Stimulated activated CD8-positive, alpha-beta memory T cell treated with anti-CD3 and anti-CD28 coated beads, Interleukin-12 subunit alpha, Interleukin-12 subunit beta, amount 100 ng/mL, for 1 hour (primary cell): ENCODE results near the gene OAF.

Experiments
- DNase-seq: peaks from one replicate; pipeline ENCODE4 v3.0.0-alpha.2; 2020; ENCODE audit warnings: low read depth

Gene OAF

GRCh38 chr11:120224361-120224760 lies 13.5 kb downstream of the OAF start:
- DNase-seq: no peak

DNA sequence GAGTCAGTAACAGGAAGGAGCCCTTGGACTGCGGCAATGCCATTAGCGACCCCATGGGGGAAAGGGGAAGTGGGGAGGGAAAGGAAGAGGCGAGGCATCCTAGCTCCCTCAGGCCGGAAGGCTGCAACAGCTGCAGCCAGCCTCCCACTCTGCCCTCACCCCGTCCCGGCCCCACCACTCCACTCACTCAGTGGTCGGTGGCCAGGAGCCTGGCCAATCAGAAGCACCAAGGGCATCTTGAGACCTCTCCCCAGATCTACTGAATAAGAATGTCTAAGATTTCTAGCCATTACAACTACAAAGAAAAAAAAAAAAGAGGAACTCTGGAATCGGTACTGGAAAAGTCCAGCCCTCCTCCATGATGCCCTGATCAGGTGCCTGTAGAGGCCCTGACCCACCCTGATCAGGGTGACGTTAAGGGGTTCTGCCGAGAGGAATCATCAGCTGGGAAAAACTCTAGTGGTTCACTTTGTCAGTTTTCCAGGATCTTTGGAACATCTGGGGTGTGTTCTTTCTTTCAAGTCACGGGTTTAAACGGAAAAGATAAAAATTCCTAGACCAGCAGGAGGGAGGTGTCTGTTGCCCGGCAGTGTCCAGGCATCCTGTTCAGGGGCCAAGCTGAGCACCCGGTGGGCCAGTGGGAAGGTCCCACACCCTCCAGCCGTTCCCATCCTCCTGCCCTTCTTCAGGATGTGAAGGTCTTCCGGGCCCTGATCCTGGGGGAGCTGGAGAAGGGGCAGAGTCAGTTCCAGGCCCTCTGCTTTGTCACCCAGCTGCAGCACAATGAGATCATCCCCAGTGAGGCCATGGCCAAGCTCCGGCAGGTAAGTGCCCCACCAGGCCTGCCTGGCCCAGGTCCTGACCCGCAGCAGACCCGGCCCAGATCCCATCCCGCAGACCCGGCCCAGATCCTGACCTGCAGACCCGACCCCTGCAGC lies 14.4 kb downstream of the OAF start:
- DNase-seq: no peak

- DNase-seq: no peak
Measured at GRCh38 chr11:120226242-120226641, 15.4 kb downstream of the OAF start.

GRCh38 chr11:120226714-120227113 lies 15.9 kb downstream of the OAF start:
- no peak for DNase-seq

- no peak for DNase-seq
Measured at GRCh38 chr11:120227228-120227852, 16.5 kb downstream of the OAF start.

DNA sequence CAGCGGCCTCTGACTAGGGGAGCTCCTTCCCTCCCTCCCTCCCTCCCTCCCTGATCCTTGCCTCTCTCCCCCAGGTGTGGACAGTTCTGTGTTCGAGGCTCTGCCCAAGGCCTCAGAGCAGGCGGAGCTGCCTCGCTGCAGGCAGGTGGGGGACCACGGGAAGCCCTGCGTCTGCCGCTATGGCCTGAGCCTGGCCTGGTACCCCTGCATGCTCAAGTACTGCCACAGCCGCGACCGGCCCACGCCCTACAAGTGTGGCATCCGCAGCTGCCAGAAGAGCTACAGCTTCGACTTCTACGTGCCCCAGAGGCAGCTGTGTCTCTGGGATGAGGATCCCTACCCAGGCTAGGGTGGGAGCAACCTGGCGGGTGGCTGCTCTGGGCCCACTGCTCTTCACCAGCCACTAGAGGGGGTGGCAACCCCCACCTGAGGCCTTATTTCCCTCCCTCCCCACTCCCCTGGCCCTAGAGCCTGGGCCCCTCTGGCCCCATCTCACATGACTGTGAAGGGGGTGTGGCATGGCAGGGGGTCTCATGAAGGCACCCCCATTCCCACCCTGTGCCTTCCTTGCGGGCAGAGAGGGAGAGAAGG lies 18.1 kb downstream of the OAF start:
- DNase-seq: no peak

GRCh38 chr11:120229451-120230424 lies 18.9 kb downstream of the OAF start:
- DNase-seq: no peak

DNA sequence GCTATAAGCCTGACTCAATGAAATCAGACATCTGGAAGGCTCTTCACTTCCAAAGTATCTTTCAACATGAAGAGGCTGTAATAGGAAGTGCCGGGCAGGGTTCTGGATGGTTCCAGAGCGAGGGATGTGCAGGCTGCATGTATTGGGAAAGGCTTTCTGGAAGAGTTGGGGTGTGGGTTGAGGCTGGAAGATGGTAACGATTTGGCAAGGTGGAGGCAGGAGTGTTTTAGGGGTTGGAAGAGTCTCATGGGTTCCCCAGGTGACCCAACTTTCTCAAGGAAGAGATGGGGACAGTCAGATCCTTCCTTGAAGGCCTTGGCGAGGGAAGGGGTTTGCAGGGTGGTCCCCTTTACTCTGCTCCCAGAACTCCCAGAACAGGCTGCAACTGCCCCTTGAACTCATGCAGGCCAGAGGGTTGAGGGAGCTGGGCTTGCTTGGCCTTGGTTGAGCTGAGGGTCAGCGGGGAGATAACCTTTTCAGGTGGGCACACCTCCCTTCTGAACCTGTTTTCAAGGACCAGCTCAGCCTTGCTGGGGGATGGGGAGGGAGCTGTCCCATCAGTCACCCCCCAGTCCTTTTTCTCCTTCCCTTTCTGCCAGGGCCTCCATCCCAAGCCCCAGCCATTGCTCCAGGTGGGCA lies 19.7 kb downstream of the OAF start:
- no peak for DNase-seq

DNA sequence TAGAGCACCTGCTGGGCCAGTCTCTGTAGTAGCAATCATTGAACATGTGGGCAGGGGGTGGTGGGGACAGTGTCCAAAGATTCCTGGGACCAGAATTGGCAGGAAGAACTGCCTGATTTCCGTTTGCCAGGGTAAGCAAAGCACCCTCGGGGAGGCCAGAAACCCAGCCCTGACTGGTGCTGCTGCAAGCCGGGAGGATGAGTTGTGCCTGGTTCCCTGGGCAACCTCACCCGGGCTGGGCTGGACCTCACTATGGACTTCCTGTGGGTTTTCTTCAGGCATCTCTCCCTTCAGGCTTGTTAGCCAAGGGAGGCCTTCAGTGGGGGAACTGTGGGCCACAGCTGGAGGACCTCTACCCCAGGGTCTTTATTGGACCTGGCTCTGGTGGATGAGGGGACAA lies 21.1 kb downstream of the OAF start:
- DNase-seq: no peak

- no peak for DNase-seq
Measured at GRCh38 chr11:120233207-120233803, 22.5 kb downstream of the OAF start.

- DNase-seq: peak; percentile 15
Measured at GRCh38 chr11:120235024-120235628, 24.3 kb downstream of the OAF start.

DNA sequence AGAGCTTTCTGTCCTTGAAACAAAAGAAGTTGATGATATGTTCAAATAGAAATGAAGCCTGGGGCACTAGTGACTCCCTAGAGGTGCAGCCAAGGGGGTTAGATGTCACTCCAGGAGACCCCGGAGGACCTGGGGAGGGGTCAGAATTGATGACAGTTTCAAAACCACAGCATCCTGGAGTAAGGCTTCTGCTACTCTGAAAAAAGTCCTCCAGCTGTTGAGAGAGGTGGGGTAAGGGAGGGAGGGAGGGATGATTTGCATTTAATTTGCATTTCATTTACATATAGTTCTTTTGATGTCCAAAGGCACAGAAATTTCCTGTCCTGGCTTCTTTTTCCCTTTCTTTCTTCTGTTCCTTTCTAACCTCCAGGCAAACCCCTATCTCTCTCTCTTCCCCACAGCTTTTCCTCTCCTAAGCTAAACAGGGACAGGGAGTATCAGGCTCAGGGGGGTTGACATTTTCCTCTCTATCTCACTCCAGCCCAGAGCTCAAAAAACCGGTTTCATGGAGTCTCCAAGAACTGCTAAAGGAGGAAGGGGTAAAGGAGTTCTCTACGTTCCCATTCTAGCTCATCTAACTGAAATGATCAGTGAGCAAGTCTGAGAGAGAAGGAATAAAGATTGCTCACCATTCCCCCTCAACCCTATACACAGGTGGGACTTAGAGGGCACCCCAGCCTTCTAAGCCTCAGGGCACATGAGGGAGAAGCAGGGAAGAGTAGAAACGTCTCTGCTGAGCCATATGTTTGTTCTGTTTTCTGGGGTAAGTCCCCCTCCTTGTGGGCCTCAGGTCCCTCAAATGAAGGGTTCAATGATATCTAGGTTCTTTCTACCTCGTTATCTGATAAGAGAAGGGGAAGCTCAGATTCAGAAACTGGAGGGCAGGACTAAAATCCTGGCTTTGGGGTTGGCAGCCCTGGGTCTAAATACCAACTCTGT lies 25.6 kb downstream of the OAF start:
- DNase-seq: no peak

DNA sequence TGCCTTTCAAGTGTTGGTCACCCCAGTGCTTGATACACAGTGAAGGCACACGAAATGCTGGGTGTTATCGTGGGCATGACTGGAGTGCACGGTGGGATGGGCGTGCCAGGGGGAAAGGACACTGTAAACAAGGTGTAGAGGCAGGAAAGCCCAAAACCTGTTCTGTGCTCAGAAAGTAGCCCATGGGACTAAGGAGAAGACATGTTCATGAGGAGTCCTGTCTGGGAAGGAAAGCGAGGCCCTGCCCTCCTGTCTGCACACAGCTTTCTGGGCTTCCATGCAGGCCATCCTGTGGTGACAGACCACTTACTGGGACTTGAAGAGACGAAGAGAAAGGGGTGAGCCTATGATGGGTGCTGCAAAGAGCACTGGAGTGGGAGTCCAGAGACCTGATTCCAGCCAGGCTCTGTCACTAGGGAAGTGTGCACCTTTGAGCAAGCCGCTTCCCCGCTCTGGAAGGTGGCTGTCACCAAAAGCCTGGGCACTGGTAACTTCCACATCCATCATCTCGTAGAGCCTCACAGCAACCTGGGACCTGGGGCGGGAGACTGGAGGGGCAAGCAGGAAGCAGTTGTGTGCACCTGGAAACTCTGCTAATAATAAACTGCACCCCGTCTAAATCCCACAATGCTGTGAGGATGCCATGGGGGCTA lies 28.3 kb downstream of the OAF start:
- no peak for DNase-seq

- no peak for DNase-seq
Measured at GRCh38 chr11:120239713-120240640, 29.1 kb downstream of the OAF start, which contains the start of gene POU2F3. POU2F3 (plus strand) TSS chr11:120240140; CDS start chr11:120240344, 204 bp downstream.

GRCh38 chr11:120240866-120241265 lies 30.0 kb downstream of the OAF start:
- no peak for DNase-seq

DNA sequence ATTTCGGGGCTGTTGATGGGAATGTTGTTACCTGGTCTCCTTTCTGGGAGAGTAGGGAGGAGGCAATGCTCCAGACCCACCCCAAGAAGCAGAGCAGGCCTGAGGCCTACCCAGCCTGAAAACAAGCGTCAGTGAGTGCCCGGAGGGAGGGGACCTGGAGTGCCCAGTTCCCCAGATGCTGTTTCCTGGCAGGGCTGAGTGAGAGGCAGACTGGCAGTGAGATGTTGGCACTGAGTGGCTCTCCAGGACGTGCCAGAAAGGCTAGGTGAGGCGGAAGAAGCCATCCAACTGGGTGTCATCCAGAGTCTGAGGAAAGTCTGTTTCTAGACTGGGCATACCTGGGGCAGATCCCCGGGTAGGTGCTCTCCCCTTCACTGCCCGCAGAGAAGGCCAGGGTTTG lies 30.4 kb downstream of the OAF start:
- no peak for DNase-seq

DNA sequence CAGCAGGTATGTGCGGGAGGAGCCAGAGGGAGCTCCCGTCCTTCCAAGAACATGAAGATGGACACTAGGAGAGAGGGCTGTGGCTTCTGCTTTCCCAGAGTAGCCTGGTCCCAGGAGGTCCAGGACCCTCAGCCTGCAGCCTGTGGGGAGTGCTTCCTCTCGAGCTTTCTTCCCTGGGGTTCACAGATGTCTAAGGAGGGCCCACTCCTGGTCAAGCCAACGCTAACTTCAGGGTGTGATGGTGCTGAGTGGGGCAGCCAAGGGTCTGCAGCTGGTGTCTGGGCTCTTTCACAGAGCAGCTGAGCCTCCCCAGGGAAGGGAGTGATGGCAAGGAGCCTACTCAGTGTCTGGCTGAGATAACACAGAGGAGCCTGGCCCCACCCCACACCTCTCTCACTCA lies 32.4 kb downstream of the OAF start:
- no peak for DNase-seq
